ENCODE measurements around the gene FYB2.
"Not testable (repeated sequence)": the region's sequence is repeated elsewhere in the genome, so short reads cannot be mapped to it uniquely, and the experiment has no call there.

FYB2 gene

DNA sequence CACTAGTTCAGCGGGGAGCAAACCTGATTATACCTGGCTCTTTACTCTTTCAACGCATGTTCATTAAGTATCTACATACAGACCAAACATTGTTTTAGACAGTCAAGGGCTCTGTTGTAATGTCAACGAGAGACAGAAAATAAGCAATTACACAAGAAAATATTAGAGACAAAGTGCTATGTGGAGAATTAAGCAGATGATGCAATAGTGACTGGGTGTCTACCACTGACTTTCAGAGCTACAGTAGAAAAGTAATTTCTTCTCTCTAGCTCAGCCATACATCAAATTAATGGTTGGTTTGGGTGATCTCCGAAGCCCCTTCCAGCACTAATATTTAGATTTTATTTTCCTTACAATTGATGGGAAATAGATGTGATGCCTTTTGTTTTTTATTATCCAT lies 23.3 kb downstream of the FYB2 start:
- DNase-seq (ENCODE audit: low spot score) = no peak

DNA sequence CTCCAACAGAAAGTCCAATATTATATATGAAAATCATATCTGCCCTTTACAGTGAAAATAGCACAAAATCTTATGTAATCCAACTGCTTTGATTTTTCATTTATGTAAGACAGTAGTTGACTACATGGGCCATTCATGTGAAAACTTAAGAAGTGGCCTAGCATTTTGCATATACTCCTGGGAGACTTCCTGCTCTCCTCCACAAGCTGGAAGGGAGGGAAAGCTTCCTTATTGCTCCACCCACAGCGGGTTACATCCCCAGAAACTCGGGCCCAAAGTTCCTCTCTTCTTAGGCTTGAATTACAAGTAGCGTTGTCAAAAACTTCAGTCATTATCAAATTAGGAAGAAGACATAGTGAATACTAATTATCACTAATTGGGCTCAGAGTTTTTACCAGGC lies 29.2 kb downstream of the FYB2 start:
- DNase-seq (ENCODE audit: low spot score) = no peak

DNA sequence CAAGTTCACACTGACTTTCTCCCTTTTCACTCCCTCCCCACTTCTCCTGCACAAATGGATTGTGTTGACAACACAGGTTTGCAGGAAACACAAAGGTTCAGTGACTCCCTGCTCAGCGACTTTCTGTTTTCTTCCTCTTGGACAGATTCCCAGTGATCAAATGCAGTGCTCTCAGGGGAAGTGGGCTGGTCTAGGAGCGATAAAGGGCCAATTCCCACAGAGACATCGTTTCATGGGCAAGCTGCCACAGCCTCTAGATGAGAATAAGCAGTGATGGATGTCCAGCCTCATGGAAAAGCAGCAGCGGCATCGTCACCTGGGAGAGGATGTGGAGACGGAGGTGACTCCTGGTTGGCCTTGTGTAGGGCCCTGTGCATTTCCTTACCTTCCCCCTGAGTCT lies 30.6 kb downstream of the FYB2 start:
- DNase-seq (ENCODE audit: low spot score) = no peak

DNA sequence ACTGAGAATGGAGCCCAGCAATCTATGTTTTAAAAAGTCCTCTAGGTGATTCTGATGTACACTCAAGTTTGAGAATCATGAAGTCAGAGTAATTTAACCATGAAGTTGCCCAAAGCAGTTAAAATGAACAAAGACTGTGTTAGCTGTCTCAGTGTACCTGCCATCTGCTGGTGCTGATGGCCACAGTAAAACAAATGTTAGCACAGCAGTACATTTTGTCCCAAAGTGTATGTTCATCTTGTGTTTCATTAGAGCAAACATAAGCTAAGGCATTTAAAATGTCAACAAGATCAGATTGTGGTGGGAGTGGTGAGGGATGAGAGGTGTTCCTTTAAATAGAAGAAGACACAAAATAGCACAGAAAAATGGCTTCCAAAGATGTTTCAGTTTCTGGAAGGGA lies 31.1 kb downstream of the FYB2 start:
- DNase-seq (ENCODE audit: low spot score) = no peak

DNA sequence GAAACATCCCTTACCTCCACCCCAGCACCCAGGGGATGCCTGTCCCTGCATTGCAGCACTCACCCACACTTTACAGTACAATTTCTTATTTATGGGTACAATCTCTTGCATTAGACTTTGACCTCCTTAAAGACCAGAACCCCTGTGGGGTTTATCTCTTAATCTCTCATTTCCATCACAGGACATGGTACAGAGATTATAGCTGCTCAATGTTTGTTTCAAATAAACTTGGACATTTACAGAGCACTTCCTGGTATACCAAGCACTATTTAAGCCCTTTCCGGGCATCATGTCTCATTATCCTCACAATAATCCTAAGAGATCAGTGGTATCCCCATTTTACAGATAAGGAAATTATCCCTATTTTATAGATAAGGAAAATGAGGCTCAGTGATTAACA lies 31.9 kb downstream of the FYB2 start:
- DNase-seq (ENCODE audit: low spot score) = no peak

DNA sequence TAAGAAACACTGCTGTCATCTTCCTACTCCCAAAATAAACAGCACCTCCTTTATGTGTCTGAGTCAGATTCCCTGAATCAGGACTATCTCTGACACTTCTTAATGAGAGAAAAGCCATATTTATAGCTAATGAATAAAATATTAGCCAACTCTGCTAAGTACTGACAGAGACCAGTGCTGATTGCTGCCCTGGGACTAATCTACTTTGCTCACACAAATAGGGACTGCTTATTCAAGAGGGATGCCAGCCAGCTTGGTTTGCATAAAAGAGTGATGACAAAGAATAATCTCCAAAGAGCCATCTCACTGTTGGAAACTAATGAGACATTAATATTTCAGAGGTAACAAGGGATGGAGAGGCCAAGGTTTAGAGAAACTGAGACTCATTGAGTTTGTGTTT lies 36.4 kb downstream of the FYB2 start:
- DNase-seq (ENCODE audit: low spot score) = no peak

DNA sequence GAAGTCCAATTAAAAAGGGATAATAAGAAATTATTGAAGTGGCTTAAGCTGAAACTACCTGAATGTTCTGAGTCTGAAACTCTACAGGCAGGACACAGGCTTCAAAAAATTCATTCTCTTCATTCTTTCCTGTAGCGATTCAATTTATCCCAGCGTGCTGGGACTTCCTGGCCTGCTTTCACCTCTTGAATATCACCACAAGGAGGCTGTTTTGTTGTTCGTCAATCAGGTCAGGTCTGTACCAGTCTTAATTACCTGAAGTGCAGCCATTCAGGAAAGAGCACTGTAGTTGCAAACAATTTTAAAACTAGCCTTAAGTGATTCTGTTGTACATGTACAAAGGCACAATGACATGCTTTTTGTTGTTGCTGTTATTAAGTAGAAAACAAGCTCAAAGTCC lies 38.4 kb downstream of the FYB2 start:
- no peak for DNase-seq (ENCODE audit: low spot score)

DNA sequence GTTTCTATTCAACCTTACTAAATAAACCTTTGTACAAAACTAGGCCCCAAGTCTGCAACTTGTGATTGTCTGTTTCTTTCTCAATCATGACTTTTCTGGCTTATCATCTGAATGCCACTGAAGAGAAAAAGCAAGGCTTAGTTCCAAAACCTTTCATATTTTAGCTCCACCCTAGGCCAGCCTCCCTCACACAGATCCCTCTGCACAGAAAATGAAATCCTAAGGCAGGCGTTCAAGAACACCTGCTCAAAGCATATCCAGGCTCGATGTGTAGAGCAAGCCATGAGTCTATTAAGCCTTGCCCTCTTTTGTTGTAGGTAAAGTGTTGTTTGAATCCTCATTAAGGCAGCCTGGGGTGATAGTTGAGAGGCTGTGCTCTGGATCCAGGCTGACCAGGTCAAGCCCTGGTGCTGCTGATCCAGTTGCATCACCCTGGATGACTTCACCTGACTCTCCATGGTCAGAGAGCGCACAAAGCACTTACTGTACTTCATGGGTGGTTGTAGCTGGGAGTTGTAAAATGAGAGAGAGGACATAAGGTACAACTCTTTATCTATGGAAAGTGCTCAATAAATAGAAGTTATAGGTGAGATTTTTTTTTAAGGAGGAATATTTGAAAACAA lies 39.0 kb downstream of the FYB2 start:
- no peak for DNase-seq (ENCODE audit: low spot score)

DNA sequence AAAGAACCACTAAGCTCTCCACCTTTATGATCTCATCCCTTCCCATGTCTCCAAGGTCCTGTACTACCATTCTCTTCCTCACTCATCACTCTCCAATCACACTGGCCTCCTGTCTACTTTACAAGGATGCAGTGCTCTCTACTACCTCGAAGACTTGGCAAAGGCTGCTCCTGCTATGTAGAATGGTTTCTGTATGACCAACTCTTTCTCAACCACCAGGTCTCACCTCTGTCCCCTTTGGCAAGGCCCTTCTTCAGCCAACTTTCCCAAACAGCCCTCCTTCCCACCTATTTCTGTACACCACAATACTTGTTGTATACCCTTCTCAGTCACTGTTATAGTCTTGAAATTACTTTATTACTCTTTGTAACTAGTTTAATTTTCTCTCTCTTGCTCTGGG lies 41.2 kb downstream of the FYB2 start:
- no peak for DNase-seq (ENCODE audit: low spot score)

DNA sequence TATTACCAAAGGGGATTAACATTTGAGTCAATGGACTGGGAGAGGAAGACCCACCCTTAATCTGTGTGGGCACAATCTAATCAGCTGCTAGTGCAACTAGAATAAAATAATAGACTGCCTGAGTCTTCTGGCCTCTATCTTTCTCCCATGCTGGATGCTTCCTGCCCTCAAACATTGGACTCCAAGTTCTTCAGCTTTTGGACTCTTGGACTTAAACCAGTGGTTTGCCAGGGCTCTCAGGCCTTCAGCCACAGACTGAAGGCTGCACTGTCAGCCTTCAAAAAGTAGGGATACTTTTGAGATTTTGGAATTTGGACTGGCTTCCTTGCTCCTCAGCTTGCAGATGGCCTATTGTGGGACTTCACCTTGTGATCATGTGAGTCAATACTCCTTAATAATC lies 44.5 kb downstream of the FYB2 start:
- DNase-seq (ENCODE audit: low spot score) = not testable (repeated sequence)

DNA sequence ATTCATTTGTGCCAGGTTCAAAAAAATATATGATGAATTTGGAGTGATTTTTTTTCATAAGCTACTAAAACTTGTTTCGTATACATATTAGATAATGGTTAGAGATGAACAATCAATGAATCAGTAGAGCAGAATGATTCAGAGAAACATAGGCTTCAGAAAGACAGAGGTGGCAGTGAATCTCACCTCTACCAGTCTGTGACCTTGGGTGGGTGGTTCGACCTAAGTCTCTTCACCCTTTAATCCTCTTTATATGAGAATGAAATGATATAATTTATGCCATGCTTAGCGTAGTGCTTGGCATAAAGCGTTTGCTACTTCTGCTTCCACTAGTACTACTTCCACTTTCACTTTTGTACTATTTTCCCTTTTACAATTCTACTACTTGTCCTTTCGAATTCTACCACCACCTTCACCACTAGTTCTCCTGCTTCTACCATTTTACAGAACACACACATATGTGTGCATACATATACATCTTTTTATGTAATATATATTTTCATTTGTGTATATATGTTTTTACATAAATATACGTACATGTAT lies 45.1 kb downstream of the FYB2 start:
- DNase-seq (ENCODE audit: low spot score) = no peak

DNA sequence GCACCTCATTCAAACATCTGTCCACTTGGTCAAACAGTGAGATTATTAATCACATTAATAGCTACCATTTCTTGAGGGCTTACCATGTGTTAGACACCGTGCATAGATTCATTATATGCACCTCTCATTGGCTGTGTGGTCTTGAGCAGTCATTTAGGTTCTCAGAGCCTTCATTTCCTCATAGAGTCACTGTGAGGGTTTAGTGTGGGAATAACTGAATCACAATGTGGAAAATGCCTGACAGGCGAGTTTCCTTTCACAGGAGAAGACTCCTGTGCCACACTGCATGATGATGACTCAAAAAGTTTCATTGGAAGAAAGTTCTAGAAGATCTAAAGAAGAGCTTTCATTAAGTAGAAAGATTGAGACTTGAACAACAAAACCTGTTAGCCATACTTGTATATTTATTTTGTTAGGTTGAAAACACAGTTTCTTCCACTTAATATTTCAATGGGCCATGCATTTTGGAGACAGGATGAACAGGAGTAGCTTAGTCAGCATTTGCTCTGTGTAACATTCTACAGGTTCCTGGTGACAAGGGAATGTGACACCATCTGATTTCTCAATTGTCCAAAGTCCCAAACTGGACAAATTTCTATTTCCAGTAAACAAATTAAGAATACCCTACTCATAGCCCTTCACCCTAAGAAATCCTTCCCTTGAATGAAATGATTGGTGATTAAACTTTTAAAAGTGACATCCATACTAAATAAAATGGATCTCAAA lies 45.7 kb downstream of the FYB2 start:
- DNase-seq (ENCODE audit: low spot score) = no peak

DNA sequence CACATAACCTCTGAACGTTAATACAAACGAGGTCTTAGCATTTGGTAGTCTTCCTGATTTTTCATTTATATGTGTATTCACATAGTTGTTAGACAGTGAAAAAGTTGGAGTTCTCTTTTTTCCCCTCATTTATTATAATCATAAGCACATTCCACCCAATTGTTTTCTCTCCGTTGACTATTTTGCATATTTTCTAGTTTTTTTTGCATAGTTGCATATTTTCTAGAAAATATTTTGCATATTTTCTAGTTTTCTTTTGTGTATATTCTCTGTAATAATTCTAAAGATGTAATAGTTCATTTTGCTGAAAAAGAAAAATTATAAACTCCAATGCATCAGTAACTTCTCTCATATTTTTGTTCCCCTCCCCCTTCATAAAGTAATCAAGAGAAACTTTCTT lies 47.5 kb downstream of the FYB2 start:
- no peak for DNase-seq (ENCODE audit: low spot score)

DNA sequence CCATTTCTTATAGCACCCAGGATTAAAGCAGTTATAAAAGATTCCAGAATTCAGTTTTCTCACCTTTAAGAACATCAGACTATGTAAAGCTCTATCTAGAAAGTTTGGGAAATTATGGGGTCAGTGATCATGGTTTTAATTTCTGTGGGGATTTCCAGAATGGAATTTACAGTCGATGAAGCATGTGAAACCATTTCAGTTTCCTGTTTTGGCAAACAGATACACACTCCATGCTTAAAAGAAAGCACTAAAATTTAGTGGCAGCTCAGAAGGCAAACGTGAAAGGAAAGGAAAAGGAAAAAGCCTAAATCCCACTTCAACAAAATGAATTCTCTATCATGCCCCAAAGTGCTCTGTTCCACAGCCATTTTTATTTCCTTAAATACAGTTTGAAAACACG lies 60.4 kb downstream of the FYB2 start:
- no peak for DNase-seq (ENCODE audit: low spot score)

DNA sequence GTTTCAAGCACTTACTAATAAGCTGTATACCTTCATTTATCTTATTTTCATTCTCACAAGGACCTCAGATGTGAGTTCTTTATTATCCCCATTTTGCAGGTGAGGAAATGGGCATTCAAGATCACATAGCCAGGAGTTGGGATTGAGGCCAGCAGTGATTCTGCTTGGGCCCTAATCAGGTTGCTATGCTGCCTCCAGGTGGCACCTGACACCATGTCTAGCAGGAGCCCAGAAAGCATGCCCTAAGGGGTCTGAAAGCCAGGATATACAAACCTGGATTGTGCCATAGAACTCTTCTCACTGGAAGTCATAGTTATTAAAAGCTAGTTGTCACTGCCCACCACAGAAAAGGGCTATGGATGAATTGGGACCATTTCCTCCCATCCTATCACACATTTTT lies 61.1 kb downstream of the FYB2 start:
- no peak for DNase-seq (ENCODE audit: low spot score)

DNA sequence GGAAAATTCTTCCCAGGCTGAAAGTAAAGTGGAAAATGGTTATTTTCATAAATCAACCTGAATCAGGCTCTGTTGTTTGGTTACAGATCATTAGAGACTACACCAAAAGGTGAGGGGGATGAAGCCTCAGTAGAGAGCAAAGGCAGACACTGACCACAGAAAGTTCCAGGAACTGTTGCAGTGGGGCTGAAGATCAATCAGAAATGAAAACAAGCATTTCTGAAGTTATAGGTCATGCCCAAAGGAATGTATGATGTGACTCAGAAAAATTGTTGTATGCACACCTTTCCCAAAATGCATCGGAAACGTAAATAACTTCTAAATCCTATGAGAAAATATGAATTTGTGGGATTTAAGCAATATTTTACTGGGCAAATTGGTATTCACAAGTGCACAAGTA lies 63.3 kb downstream of the FYB2 start:
- DNase-seq (ENCODE audit: low spot score) = no peak

DNA sequence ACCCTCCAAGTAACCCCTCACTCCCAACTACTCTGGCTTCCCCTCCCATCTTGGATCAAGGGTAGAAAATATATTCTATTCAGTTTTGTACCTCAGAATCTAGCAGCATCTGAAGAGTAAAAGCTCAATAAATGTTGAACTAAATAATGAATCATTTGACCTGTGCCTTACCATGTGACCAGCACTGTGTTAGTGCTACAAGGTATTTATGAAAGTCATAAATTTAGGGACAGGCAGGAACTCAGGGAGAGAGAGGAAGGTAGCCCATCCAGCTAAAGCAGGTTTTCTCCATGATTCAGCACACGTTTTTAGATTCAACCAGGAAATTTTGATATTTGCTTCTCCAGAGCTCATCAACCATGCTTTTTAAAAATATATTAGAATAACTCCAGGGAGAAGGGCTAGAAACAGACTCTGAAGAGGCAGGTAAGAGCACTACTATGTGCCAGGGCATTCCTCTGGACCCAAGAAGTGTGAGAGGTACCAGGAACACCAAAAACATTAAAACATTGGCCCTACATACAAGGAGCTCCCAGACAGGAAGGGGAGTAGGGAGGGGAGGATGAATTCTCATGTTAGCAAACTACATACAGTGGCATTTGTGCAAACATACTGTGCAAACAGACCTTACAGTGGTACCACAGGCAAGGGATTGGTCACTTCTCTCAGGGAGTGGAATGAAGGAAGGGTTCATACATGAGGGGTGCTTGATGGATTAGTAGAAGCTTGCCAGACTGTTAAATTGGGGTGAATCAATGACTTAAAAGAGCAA lies 64.3 kb downstream of the FYB2 start:
- no peak for DNase-seq (ENCODE audit: low spot score)

DNA sequence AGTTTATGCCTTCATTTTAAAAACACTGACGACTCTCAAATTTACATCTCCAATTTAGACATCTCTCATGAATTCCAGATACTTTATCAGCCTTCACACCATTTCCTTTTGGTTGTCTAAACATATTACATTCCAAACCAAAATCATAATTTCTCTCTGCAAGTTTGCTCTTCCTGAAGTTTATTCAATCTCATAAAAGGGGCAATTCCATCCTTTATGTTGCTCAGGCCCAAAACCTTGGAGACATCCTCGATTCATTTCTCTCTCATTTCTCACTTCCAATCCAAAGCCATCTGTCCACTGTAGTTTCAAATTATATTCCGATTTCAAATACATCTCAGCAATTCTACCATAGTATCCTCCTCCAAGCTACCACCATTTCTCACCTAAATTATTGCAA lies 74.0 kb downstream of the FYB2 start:
- DNase-seq (ENCODE audit: low spot score) = no peak

DNA sequence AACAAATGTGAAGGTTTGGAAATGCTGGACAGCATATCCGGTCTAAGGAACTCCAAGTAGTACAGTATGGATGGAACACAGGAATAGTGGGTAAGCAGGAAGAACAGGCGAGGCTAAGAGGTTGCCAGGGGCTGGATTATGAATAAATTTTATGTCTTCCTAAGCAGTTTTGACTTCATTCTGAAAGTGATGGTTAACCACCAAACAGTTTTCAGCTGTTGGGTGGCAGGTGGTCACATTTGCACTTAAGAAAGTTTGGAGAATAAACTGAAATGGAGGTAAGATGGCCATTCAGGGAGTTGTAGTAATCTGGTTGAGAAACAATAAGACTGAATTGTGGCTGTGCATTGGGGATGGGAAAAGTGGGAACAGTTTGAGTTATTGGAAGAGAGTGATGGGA lies 90.2 kb downstream of the FYB2 start:
- DNase-seq (ENCODE audit: low spot score) = no peak

DNA sequence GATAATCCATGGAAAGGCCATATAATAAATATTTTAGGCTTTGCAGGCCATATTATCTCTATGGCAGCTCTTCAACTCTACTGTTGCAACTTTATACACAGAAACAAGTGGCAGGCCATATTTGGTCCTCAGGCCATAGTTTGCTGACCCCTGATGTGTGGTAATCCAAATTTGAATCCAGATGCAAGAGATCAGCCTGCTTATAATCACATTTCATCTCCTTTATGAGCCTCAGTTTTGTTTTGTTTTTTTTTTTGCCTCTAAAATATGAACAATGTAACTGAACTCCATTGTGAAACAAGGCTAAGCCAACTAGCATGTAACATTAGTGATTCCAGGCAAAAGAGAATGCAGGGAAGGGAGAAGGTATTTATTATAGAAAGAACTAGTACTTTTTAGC lies 92.5 kb downstream of the FYB2 start:
- no peak for DNase-seq (ENCODE audit: low spot score)

DNA sequence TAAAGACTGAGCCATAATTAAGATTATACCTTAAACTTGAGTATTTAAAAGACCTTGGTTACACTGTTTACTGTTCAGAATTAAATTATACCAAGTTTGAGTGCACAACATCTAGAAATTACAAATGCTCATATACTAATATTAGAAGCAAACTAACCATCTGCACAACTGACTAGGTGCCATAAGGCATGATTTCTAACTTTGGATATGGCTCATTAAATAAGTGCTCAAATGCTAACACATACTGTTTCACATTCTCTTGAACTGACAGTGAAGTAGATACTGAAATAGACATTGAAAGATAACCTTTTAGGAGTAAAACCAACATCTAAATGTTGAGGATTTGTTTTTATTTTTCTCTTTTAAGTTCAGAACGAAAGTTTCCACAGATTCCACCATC lies 100.0 kb downstream of the FYB2 start:
- DNase-seq (ENCODE audit: low spot score) = no peak

DNA sequence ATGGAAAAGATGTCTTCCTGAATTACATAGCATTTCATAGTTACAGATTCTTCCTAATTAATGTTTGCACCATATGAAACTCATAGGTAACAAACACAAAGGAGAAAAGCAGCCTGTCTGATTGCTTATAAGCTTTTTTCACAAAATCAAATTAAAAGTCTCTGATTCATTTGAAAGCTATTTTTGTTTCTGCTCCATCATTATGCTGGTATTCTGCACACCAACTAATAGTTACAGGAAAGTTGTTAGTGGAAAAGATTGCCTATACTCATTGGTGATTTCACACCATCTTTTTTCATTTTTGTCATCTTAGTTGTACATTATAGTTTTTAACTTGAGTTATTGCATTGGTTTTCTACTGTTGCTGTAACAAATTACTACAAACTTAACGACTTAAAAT lies 104.0 kb downstream of the FYB2 start:
- no peak for DNase-seq (ENCODE audit: low spot score)

DNA sequence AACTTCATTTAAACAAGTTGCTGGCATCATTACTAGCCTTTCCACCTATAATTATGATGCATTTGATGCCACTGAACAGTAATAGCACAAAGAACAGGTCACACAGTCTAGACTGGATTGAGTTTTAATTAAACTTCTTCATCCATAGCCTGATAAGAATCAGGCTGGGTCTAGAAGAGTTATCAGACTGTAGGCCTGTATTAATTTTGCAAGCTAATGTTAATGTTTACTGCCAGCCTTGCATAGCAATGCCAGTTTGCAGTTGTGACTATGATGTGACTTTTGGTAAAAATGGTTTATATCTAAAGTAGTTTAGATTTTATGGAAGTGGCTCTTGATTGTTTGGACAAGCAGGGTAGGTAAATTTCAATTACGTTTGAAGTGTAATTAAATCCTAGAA lies 106.1 kb downstream of the FYB2 start:
- no peak for DNase-seq (ENCODE audit: low spot score)

All from CD4-positive, alpha-beta T cell treated with Interleukin-6 at 100 ng/mL for 8 hours (primary cell).